GM12801 (cell line): ENCODE results near the gene HCLS1.

Experiments used
- CTCF ChIP-seq: IDR thresholded peaks from one replicate; pipeline ENCODE4 v1.5.1; 2011; ENCODE audit warnings: control low read depth; ENCODE audit not compliant: insufficient read length; ENCODE audit errors: extremely low read depth

The HCLS1 gene

GRCh38 chr3:121651684-121652083 is 9.0 kb downstream of the HCLS1 start:
- no peak for TF ChIP-seq CTCF

- no peak for TF ChIP-seq CTCF
These were observed 11.1 kb downstream of the HCLS1 start for GRCh38 chr3:121649645-121650044.

- no peak for TF ChIP-seq CTCF
These were observed 12.3 kb downstream of the HCLS1 start for GRCh38 chr3:121648219-121648958.

- no peak for TF ChIP-seq CTCF
These were observed 15.6 kb downstream of the HCLS1 start for GRCh38 chr3:121645054-121645453.

- TF ChIP-seq CTCF = no peak
These were observed 17.9 kb downstream of the HCLS1 start for GRCh38 chr3:121642601-121643314.

GRCh38 chr3:121641127-121641526 is 19.6 kb downstream of the HCLS1 start:
- no peak for TF ChIP-seq CTCF

GRCh38 chr3:121637922-121638321 is 22.8 kb downstream of the HCLS1 start:
- TF ChIP-seq CTCF = no peak
